HG03575 (cell line): Measurements from ENCODE around the gene PLD2.
"Not testable (repeated sequence)": the region's sequence is repeated elsewhere in the genome, so short reads cannot be mapped to it uniquely, and the experiment has no call there.

Experiments used
- ATAC-seq: cut with Tn5 transposase; IDR thresholded peaks from one replicate; pipeline ENCODE4 v1.9.1; 2021; ENCODE audit not compliant: unreplicated experiment, insufficient number of reproducible peaks, low FRiP score; ENCODE audit errors: extremely low read depth

The PLD2 gene

DNA sequence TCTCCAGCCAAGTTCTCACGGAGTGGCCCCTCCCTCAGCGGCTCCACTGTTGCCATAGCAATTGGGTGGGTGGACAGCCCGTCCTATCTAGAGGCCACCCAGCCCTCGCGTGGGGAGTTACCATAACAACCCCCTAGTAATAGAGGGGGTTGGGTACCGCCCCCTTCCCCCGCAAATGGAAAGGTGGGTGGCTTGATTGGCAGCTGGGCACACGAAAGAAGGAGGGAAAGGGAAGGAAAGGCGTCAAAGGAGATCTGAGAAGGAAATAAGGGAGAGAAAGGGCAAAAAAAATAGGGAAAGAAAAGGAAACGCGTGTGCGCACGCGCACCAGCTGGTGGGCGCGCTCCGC is 25.9 kb downstream of the PLD2 start:
- ATAC-seq: not testable (repeated sequence)

DNA sequence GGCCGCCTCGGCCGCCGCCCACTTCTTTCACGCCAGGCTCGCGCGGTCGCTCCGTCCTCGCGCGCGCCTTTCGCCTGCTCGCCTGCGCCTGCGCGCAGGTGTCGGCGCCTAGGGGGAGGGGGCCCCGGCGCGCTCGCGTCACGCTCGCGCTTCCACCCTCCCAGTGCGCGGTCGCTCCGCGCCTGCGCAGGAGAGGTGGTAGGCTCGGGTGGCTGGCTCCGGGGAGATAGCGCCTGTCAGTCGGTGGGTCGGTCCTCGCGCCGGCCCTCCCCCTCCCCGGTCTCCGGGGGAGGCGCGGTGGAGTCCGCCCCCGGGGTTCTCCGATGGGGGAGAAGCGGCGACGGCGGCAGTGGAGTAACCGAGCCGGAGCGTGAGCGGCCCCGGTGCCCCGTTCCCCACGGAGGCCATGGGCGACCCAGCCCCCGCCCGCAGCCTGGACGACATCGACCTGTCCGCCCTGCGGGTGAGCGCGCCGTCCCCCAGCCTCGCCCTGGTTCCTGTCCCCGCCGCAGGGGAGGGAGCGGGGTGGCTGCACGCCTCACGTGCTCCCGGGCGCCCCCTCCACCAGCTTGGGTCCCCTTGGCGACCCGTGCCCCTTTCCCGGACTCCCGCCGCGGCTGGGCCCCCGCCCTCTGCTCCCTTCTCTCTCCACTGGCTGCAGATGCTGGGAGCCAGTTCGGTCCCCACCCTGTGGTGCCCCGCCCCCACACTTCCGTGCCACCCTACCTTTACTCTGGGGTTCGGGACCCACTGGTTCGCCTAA is 26.4 kb downstream of the PLD2 start, which contains the start of gene MINK1:
Gene MINK1 (plus strand): TSS at position 163 of the 763 bp plus-strand sequence. CDS start 244 bp downstream, at position 407.
- no peak for ATAC-seq

DNA sequence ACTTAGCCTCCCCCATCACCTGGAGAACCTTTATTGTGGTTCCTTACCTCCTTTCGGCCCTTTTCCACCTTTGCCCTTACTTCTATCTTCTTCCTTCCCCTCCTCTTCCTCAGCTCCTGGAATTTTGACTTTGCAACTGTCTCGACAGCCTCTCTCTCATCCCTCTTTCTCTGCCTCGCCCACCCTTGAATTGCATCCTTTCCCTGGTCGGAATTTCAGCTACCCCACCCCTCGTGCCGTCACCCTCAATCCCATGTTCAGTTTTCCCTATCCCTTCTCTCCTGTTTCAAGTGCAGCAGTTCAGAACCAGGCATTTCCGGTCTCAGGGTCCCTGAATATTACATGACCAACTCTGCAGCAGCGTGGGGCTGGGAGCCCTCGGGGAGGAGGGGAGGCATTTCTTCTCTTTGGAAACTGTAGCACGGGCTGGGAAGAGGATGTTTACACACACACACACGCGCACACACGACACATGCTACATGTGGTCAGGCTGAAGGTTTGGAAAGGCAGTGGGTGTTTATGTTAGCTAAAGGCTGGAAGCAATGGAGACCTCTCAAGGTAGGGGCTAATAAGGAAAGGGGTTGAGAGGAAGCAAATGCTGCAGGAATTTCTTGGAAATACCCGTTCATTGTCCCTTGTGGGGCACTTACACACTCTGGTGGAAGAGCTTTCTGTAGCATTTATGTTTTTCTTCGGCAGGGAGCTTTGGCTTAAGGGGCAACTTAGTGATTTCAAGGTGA is 27.2 kb downstream of the PLD2 start:
- ATAC-seq: no peak

DNA sequence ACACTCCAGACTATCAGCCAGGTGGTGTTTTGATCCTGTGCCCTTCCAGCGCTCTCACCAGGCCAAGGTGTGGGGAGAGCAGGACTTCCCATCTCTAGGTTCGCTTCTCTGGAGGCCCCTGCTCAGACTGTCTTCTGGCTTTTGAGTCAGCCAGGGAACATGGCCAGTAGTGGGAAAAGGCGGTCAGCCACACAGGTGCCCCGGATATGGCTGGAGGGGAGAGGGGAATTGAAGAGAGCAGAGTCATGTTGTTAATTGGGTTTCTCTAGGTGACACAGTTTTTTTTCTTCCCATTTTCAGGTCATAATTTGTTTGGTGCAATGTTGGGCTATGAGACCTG is 27.7 kb downstream of the PLD2 start:
- ATAC-seq: no peak

DNA sequence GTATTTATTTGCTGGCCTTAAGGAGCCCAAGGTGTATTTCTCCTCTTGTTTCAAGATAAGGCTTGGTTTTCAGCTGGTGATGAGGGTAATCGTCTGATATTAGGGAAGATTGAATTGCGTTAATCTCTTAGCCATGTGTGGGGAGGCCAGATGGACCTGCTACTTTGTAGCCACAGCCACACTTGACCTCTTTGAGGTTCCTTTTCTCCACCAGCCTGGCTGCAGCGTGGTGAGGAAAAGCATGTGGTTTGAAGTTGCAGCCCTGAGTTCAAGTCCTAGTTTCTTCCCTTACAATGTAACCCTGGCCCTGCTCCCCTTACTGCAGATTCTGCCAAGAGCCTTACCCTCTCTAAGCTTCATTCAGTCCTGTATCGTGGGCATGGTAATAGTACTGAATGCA is 29.3 kb downstream of the PLD2 start:
- no peak for ATAC-seq

DNA sequence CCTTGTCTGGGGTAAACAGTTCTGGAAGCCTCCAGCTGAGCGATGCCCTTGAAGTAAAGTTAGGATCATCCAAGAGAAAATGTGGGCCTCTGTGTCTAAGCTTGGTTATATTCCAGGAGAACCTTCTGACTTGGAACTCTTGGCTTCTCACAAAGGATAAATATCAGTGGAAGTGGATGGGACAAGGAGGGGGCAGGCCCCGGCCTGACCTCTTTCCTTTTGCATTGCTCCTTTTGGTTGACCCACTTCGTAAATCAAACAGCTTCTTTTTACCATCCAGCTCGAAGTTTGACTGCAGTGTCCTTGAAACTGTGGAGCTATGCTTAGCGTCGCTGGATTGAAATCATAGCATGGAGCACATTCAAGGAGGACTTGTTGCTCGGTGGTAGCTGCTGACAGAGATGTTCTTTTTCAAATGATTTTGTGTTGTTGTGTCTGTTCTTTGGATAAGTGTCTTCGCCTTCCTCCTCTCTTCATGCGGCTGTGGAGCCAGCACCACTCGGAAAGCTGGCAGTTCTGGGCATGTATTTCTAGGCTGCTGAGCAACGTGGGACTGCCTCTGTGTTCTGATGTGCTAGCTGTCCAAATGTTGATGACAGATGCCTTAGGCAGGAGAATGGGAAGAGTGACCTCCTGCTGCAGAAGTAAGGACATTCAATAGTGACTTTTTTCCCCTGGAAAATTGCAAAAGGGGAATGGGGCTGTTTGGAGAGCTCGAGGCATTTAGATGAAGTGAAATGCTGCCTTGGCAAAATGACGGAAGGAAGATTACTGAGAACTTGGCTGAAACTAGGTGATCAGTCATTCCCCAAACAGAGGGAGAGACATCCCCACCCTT is 30.7 kb downstream of the PLD2 start:
- no peak for ATAC-seq

DNA sequence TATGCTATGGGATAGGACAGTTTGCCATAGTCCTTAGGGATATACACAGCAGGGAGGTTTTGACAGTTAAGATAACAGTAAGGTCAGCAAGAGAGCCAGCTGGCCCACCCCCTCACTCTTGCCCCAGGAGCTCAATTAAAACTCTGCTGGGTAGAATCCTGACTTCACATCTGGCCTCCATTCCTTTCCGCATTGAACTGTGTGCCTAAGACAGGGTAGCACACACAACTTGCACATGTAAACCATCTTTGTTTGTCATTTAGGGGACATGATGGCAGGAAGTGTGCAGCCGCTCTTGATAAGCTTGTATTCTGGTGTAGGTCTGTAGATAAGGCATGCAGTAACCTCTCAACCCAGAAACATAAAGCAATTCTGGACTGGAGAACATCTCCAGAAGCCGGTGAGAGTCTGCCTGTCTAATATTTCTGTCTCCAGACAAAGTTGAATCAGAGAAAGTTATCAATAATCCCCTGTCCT is 31.4 kb downstream of the PLD2 start:
- ATAC-seq: no peak

DNA sequence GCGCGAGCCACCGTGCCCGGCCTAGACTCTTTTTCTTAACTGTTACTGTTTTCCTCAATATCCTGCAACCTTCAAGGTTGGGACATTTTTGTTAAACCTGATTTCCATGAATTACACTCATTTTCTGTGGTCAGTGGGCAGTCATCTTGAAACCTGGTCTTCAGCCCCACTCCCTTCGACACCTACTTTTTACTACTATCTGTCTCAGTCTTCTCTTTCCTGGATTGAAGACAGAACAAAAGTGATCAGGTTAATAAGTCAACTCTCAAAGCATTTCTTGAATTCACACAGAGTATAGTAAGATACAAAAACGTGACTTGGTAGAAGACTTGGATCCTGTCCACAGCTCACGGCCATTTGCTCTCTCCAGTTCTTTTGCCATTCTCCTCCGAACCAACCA is 32.3 kb downstream of the PLD2 start:
- ATAC-seq: no peak

DNA sequence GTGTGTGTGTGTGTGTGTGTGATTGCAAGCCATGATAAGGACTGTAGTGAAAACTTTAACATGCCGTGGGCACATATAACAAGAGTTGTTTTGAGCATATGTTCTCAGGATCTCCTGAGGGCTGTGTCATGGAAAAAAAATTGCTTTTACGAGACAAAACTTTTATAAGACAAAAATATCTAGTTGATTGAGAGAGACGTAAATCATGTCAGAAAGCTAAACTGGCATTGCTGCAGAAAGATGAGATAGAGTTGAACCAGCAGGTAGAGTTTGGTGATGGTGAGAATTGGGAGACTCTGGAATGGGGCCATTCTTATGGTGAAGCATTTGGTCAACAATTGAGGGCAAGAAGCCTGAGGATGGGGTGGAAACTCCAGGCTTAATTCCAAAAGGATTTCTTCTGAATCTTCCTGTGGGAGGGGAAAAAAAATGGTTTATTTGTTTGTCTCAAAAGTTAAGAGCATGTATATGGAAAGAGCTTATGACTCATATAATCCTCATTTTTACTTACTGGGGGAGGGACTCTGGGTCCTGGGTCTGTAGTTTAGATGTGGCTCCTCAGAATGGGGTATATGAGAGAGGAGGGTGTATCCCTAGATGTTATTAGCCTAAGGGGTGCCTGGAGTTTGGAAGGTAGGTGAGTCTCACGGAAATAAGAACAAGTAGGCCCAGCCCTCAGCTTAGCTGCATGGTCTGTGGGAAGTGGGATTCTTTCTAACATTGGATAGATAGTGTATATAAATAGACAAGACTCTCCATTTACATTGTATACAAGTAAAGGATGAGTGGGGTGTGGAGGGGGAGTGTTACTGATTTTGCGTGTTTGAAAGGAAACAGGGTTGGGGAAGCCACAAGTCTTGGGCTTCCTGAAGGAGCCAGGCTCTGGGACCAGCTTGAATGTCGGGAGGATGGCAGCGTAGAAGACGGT is 33.3 kb downstream of the PLD2 start:
- no peak for ATAC-seq

DNA sequence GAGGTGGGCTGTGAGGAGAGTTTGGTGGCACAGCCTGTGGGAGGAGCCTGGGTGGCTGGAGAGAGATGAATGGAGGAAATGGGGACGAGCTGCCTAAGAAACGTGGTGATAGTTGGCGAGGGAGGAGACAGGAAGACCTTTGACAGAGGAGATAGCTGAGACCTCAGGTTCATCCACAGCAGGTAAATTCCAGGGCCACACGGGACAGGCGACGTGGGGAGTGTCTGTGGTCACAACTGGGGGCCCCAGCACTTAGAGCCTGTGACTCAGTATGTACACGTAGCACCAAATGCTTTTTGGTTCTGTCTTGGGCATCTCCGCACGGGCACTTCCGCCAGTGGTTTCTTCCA is 33.9 kb downstream of the PLD2 start:
- ATAC-seq: no peak

DNA sequence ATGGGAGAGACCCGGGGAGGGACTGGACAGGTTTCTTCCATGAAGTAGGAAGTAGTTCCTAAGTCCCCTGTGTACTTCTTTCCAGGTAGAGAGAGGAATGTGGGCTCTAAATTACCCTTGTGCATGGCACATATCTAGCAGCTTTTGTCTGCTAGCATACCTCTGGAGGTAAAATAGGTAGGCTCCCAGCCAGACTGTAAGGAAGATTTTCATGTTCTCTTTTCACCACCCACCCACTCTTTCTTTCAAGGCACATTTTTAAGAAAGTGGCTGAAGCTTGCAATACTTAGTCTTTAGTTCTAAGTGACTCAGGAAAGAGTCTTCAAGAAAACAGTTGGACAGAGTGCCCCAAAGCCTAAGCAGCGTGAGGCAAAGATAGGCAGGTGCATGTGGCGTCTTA is 35.4 kb downstream of the PLD2 start:
- no peak for ATAC-seq

DNA sequence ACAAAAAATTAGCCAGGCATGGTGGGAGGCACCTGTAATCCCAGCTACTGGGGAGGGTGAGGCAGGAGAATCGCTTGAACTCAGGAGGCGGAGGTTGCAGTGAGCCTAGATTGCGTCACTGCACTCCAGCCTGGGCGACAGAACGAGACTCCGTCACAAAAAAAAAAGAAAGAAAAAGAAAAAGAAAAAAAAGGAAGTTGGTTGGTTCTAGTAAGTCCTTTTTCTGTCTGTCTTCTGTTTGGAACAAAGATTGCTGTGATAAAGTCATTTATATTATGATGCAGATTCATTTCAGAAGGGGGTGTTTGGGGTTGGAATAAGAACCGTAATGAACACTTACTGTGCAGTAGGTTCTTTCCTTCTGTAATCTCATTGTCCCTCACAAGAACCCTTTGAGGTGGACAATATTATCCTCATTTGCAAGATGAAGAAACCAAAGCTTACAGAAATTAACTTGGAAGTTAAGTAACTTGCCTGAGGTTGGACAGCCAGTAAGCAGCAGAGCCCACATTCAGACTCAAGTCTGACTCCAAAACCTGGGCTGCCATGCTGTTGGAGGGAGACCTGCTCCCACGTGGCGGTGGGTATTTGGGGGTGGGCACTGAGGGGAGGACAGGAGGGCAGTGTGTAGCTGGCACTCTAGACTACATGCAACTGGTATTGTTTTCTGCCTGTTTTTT is 36.5 kb downstream of the PLD2 start:
- no peak for ATAC-seq

DNA sequence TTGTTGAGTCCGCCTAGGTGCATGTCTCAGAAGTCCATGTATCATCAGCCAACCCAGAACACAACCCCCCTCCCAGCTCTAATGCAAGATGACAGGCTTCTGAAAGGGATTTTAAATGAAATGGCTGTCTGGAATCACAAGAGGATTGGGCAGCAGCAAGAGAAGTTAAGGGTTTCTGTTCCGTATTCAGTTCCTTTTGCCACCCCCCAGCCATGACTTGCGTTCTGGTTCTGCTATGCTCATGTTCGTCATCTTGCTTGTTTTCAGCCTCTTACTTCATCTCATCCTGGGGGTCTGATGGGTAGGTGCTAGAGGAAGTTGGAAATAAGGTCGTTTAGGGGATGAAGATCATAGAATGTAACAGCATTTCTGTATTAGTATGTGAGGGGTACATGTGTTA is 38.2 kb downstream of the PLD2 start:
- no peak for ATAC-seq

DNA sequence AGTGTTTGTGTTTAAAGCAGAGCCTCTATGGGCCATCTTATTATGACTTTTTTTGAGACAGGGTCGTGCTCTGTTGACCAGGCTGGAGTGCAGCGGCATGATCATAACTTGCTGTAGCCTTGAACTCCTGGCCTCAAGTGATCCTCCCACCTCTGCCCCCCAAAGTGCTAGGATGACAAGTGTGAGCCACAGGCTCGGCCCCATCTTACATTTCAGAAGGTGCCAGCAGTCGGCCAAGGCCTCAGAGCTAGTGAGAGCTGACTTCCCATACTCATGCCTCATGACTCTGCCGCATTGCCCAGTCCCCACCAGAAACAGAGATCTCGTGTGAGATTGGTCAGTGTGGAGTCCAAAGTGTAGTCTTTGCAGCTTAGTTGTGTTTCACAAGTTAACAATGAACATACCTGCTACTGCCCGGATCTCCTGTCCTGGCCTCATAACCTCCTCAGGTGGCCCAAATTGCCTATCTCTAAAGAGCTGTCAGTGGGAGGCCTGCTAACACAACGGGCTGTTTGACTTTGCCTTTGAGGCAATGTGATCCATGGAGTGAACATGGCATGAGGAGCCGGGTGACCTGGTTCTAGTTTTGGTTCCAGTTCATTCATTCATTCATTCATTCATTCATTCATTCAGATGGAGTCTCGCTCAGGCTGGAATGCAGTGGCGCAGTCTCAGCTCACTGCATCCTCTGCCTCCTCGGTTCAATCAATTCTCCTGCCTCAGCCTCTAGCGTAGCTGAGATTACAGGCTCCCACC is 39.9 kb downstream of the PLD2 start:
- no peak for ATAC-seq

DNA sequence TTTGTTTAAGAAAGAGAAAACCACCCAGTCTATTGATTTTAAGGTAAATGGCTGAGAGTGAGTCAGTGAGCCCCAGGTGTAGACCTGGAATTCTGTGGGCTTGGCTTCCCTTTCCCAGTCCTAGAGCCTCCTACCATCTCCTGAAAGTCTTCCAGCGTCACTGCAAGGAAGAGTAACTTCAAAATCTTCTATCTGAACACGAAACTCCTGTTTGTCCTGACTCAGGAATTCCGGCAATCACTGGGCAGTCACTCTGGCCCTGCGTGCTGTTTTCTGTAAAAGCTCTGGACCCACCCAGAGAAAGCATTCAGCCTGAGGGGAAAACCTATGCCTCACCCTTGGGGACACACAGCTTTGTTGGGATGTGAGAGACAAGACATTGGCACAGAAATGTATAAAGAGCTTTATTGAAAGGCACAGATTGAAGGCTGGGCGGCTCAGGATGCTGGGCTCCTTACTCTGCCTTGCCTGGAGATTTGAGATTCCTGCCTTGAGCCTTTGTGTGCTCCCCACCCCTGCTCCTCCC is 42.1 kb downstream of the PLD2 start:
- ATAC-seq: no peak

DNA sequence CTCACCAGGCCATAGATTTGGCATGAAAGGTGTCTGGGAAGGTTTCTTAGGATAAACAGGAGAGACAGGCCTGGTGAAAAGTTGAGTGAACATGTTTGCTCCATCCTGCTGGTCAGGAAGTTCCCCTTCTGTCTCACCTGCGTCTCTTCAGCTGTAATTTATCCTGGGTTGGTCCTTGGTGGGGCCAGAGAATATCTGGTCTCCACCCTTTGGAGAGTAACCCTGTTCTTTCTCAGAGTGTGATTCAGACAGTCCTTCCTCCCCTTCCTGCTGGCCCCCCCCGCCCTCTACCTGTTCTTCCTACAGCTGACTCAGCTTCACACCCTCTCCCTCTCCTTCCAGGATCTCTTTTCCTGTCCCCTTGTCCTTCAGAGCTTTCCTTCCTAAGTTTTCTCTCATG is 43.3 kb downstream of the PLD2 start:
- no peak for ATAC-seq

DNA sequence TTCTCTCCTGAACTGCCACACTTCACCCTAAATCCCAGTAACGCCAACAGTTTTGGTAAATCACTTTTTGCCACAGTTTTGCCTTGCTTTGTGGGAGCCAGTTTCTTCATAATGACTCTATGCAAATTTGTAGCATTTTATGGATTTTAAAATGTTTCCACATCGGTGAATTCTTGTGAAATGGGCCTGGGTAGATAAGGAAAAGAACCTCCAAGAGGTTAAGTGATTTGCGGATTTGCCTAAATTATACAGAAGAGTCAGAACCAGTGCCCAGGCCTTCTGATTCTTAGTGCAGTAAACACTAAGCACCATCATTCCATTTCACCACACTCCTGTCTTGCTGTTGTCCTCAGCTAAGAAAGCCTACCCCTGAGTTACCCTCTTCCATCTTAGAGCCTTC is 44.1 kb downstream of the PLD2 start:
- no peak for ATAC-seq
